H9 (cell line): Measurements from ENCODE around the gene ANKRD42. TPM values are rescaled to one million over a fixed set of nuclear protein-coding genes. Genes with fewer than 3 reads are reported as not detected.

Experiments
- DNase-seq: peaks from one replicate; pipeline ENCODE4 v3.0.0-alpha.2; 2017
- H2AFZ ChIP-seq: one replicate; pipeline ENCODE4 v1.6.1; 2013; ENCODE audit warnings: mild to moderate bottlenecking, low read length, control low read depth, moderate library complexity
- H2AK5ac ChIP-seq: 2 replicates; pipeline ENCODE4 v1.6.1; 2013; ENCODE audit warnings: low read length, control low read depth, mixed read lengths; ENCODE audit not compliant: insufficient read length
- H2BK120ac ChIP-seq: one replicate; pipeline ENCODE4 v1.6.1; 2013; ENCODE audit warnings: low read depth, mild to moderate bottlenecking, low read length, control low read depth, inconsistent platforms; ENCODE audit not compliant: poor library complexity, severe bottlenecking
- H2BK12ac ChIP-seq: 2 replicates; pipeline ENCODE4 v1.6.1; 2013; ENCODE audit warnings: low read length, control low read depth, mixed read lengths, low read depth; ENCODE audit not compliant: insufficient read length
- H2BK15ac ChIP-seq: 2 replicates; pipeline ENCODE4 v1.6.1; 2013; ENCODE audit warnings: low read depth, low read length, control low read depth
- H2BK20ac ChIP-seq: one replicate; pipeline ENCODE4 v1.6.1; 2013; ENCODE audit warnings: low read depth, mild to moderate bottlenecking, low read length, control low read depth, inconsistent platforms; ENCODE audit not compliant: poor library complexity, severe bottlenecking
- H2BK5ac ChIP-seq: 2 replicates; pipeline ENCODE4 v1.6.1; 2013; ENCODE audit warnings: low read length, control low read depth, mixed read lengths; ENCODE audit not compliant: insufficient read length
- H3K14ac ChIP-seq: 2 replicates; pipeline ENCODE4 v1.6.1; 2013; ENCODE audit warnings: low read length, control low read depth; ENCODE audit not compliant: insufficient read depth
- H3K18ac ChIP-seq: 2 replicates; pipeline ENCODE4 v1.6.1; 2013; ENCODE audit warnings: low read depth, mild to moderate bottlenecking, mixed read lengths, low read length, control low read depth; ENCODE audit not compliant: insufficient read length
- H3K23ac ChIP-seq: 2 replicates; pipeline ENCODE4 v1.6.1; 2013; ENCODE audit warnings: low read length, control low read depth, mixed read lengths, low read depth; ENCODE audit not compliant: insufficient read length
- H3K23me2 ChIP-seq: 2 replicates; pipeline ENCODE4 v1.6.1; 2013; ENCODE audit warnings: low read depth, mild to moderate bottlenecking, mixed read lengths, low read length, control low read depth; ENCODE audit not compliant: insufficient read length, poor library complexity, severe bottlenecking
- H3K27ac ChIP-seq: 2 replicates; pipeline ENCODE4 v1.5.1; 2013; ENCODE audit warnings: low read length, control low read depth, mixed read lengths, low read depth; ENCODE audit not compliant: insufficient read length
- H3K27me3 ChIP-seq: 2 replicates; pipeline ENCODE4 v1.6.1; 2013; ENCODE audit warnings: low read length, control low read depth, inconsistent platforms; ENCODE audit not compliant: insufficient read depth
- H3K4ac ChIP-seq: 2 replicates; pipeline ENCODE4 v1.6.1; 2013; ENCODE audit warnings: low read depth, mild to moderate bottlenecking, control low read depth, inconsistent platforms, low read length, moderate library complexity
- H3K4me1 ChIP-seq: 2 replicates; pipeline ENCODE4 v1.6.1; 2013; ENCODE audit warnings: low read length, control low read depth, inconsistent platforms; ENCODE audit not compliant: insufficient read depth
- H3K4me2 ChIP-seq: 2 replicates; pipeline ENCODE4 v1.6.1; 2013; ENCODE audit warnings: low read length, control low read depth, mixed read lengths; ENCODE audit not compliant: insufficient read length, insufficient read depth
- H3K56ac ChIP-seq: 2 replicates; pipeline ENCODE4 v1.6.1; 2013; ENCODE audit warnings: low read depth, mild to moderate bottlenecking, mixed read lengths, low read length, control low read depth; ENCODE audit not compliant: insufficient read length
- H3K79me1 ChIP-seq: 2 replicates; pipeline ENCODE4 v1.6.1; 2013; ENCODE audit warnings: low read depth, mild to moderate bottlenecking, moderate library complexity, low read length, control low read depth, inconsistent platforms; ENCODE audit not compliant: insufficient read depth, poor library complexity, severe bottlenecking
- H3K79me2 ChIP-seq: 2 replicates; pipeline ENCODE4 v1.6.1; 2013; ENCODE audit warnings: low read length, control low read depth, inconsistent platforms; ENCODE audit not compliant: insufficient read depth
- H3K9ac ChIP-seq: 2 replicates; pipeline ENCODE4 v1.6.1; 2013; ENCODE audit warnings: low read length, control low read depth, mixed read lengths; ENCODE audit not compliant: insufficient read length; ENCODE audit errors: extremely low read depth
- H3K9me3 ChIP-seq: one replicate; pipeline ENCODE4 v1.6.1; 2013; ENCODE audit warnings: low read depth, low read length, inconsistent platforms; ENCODE audit not compliant: control insufficient read depth
- H3T11ph ChIP-seq: one replicate; pipeline ENCODE4 v1.6.1; 2013; ENCODE audit warnings: mild to moderate bottlenecking, low read length, control low read depth, inconsistent platforms
- H4K20me1 ChIP-seq: one replicate; pipeline ENCODE4 v1.6.1; 2013; ENCODE audit not compliant: control insufficient read depth, insufficient read length, insufficient read depth
- H4K5ac ChIP-seq: 2 replicates; pipeline ENCODE4 v1.6.1; 2013; ENCODE audit warnings: low read depth, mild to moderate bottlenecking, mixed read lengths, low read length, control low read depth; ENCODE audit not compliant: insufficient read length
- H4K8ac ChIP-seq: replicated peaks from 2 replicates; pipeline ENCODE4 v1.6.1; 2013; ENCODE audit warnings: low read length, control low read depth, mixed read lengths, low read depth; ENCODE audit not compliant: insufficient read length
- H4K91ac ChIP-seq: 2 replicates; pipeline ENCODE4 v1.6.1; 2013; ENCODE audit warnings: low read depth, mild to moderate bottlenecking, moderate library complexity, mixed read lengths, low read length, control low read depth; ENCODE audit not compliant: insufficient read length
- H3K27ac Mint-ChIP-seq, 3 experiments: 2 replicates in 2 of 3; 3 replicates in 1 of 3; pipeline ENCODE4 v1.8.0; 2020 to 2021; ENCODE audit warnings: mixed read lengths in 3 of 3, mild to moderate bottlenecking in 1 of 3, moderate library complexity in 1 of 3
- H3K27me3 Mint-ChIP-seq: 2 replicates; pipeline ENCODE4 v1.8.0; 2021; ENCODE audit warnings: low read depth, mild to moderate bottlenecking, moderate library complexity, mixed read lengths
- H3K36me3 Mint-ChIP-seq, 3 experiments: 2 replicates in 2 of 3; 3 replicates in 1 of 3; pipeline ENCODE4 v1.8.0; 2020 to 2021; ENCODE audit warnings: low read depth in 3 of 3, mixed read lengths in 3 of 3; ENCODE audit not compliant: insufficient read depth in 1 of 3
- H3K4me1 Mint-ChIP-seq, 2 experiments: 2 replicates each; pipeline ENCODE4 v1.8.0; 2020; ENCODE audit warnings: mixed read lengths in 2 of 2
- H3K4me3 Mint-ChIP-seq, 2 experiments: 2 replicates in 1 of 2; 3 replicates in 1 of 2; pipeline ENCODE4 v1.8.0; 2020 to 2021; ENCODE audit warnings: mild to moderate bottlenecking in 2 of 2, mixed read lengths in 2 of 2, moderate library complexity in 1 of 2
- H3K9me3 Mint-ChIP-seq, 2 experiments: 2 replicates in 1 of 2; 3 replicates in 1 of 2; pipeline ENCODE4 v1.8.0; 2020; ENCODE audit warnings: mild to moderate bottlenecking in 2 of 2, mixed read lengths in 2 of 2, moderate library complexity in 1 of 2
- WGBS: extraction: QIAGEN DNeasy Blood & Tissue Kit; methylation state at CpG from one replicate; pipeline ENCODE4 v1.1.7; 2013; ENCODE audit warnings: missing lambda C conversion rate, low lambda C conversion rate, mixed read lengths; ENCODE audit not compliant: insufficient read length; ENCODE audit errors: extremely low coverage; 5-methylcytosine and 5-hydroxymethylcytosine counted together
- total RNA-seq: library from RNA; stranded (reverse); gene quantifications from 2 replicates; pipeline ENCODE4 v1.2.1, GENCODE V29; 2021
- TF ChIP-seq, protein P1 (sequence below): fragments of 200-600 bp; sonication (generic); conservative IDR thresholded peaks from 3 replicates; pipeline ENCODE4 v1.8.0; 2021; ENCODE audit warnings: antibody characterized with exemption, mild to moderate bottlenecking

The ANKRD42 gene
- total RNA-seq, 1 experiment from 2014 or later = 4.9 TPM

DNA sequence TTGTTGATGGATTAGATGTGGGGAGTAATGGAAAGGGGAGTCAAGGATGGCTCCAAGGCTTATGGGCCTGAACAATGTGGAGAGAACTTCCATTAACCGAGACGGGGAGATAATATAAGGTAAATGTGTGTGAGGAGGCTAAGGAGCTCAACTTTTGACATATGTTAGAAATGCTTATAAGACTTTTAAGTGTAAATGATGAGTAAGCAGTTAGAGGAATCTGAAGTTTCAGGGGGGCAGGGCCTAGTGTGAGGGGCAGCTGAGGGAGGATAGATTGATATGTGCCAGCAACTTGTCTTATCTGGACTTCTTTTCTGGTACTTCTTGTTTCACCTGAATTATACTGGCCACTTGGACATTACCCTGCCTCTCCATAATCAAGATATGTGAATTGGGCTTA lies 29.9 kb downstream of the ANKRD42 start:
- no peak overlapping the region for H3K56ac ChIP-seq
- H2BK15ac ChIP-seq = no peak overlapping the region
- H3K4me2 ChIP-seq = no peak overlapping the region
- no peak overlapping the region for H2AK5ac ChIP-seq
- no peak overlapping the region for H3K27ac ChIP-seq
- H3K4ac ChIP-seq = no peak overlapping the region
- H4K91ac ChIP-seq = no peak overlapping the region
- no peak overlapping the region for H2BK120ac ChIP-seq
- WGBS = no CpG with 5 or more reads among the region's 2 CpGs
- no peaks in the 10 kb centered on the region for H3K9me3 ChIP-seq
- no peak overlapping the region for H4K8ac ChIP-seq
- H3K23ac ChIP-seq = no peak overlapping the region
- H2BK12ac ChIP-seq = no peak overlapping the region
- no peaks in the 10 kb centered on the region for H3K79me2 ChIP-seq
- no peak overlapping the region for H2BK5ac ChIP-seq
- no peaks in the 10 kb centered on the region for H3K23me2 ChIP-seq
- H3K14ac ChIP-seq = no peak overlapping the region
- DNase-seq = no peak
- Mint-ChIP-seq H3K4me3 (no peak overlapping the region), H3K4me1 (no peaks in the 10 kb centered on the region), H3K9me3 (no peaks in the 10 kb centered on the region), H3K36me3 (no peaks in the 10 kb centered on the region), H3K27me3 (no peaks in the 10 kb centered on the region; the same call in 1 of the 2 replicates), H3K27ac (no peak overlapping the region; a peak in 1 of 7 replicates)
- H3K4me1 ChIP-seq = no peaks in the 10 kb centered on the region
- no peak overlapping the region for H4K5ac ChIP-seq
- no peaks in the 10 kb centered on the region for H3K79me1 ChIP-seq
- H2BK20ac ChIP-seq = no peak overlapping the region
- no peak overlapping the region for H3T11ph ChIP-seq
- no peaks in the 10 kb centered on the region for H4K20me1 ChIP-seq
- TF ChIP-seq, protein P1, sequence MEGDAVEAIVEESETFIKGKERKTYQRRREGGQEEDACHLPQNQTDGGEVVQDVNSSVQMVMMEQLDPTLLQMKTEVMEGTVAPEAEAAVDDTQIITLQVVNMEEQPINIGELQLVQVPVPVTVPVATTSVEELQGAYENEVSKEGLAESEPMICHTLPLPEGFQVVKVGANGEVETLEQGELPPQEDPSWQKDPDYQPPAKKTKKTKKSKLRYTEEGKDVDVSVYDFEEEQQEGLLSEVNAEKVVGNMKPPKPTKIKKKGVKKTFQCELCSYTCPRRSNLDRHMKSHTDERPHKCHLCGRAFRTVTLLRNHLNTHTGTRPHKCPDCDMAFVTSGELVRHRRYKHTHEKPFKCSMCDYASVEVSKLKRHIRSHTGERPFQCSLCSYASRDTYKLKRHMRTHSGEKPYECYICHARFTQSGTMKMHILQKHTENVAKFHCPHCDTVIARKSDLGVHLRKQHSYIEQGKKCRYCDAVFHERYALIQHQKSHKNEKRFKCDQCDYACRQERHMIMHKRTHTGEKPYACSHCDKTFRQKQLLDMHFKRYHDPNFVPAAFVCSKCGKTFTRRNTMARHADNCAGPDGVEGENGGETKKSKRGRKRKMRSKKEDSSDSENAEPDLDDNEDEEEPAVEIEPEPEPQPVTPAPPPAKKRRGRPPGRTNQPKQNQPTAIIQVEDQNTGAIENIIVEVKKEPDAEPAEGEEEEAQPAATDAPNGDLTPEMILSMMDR = no peak
- H3K18ac ChIP-seq = no peak overlapping the region
- H3K27me3 ChIP-seq = 0 out of 2 replicates have a peak, but pooled peaks cover 2% of the 10 kb centered on the region
- H3K9ac ChIP-seq = no peak overlapping the region
- no peak overlapping the region for H2AFZ ChIP-seq
